Prostate gland (tissue), 2 donors: Measurements from ENCODE around the gene EXD2. TPM values are rescaled to one million over a fixed set of nuclear protein-coding genes. Genes with fewer than 3 reads are reported as not detected.
"Not testable (repeated sequence)": the region's sequence is repeated elsewhere in the genome, so short reads cannot be mapped to it uniquely, and the experiment has no call there.

Experiments
- DNase-seq: peaks from one replicate; pipeline ENCODE4 v3.0.0-alpha.2; 2019; ENCODE audit warnings: low spot score
- H3K27ac ChIP-seq, 2 donors: fragments of 200-600 bp; sonication (generic); 2 replicates each; pipeline ENCODE4 v1.5.1; 2017 to 2019
- H3K27me3 ChIP-seq: fragments of 200-600 bp; sonication (generic); replicated peaks from 2 replicates; pipeline ENCODE4 v1.5.1; 2019; ENCODE audit not compliant: insufficient read depth
- H3K36me3 ChIP-seq, 2 donors: fragments of 200-600 bp; sonication (generic); 1 replicate in 1 of 2; 2 replicates in 1 of 2; pipeline versions ENCODE4 v1.5.1 to v1.8.1; 2017 to 2019
- H3K4me1 ChIP-seq: fragments of 200-600 bp; sonication (generic); replicated peaks from 2 replicates; pipeline ENCODE4 v1.5.1; 2019
- H3K4me3 ChIP-seq, 2 donors: fragments of 200-600 bp; sonication (generic); 2 replicates each; pipeline ENCODE4 v1.5.1; 2017 to 2019
- H3K9me3 ChIP-seq: fragments of 200-600 bp; sonication (generic); 2 replicates; pipeline ENCODE4 v1.5.1; 2017
- POLR2A ChIP-seq: fragments of 450-650 bp; IDR thresholded peaks from one replicate; pipeline ENCODE4 v1.6.1; 2016; ENCODE audit warnings: antibody characterized with exemption, mild to moderate bottlenecking
- POLR2AphosphoS5 ChIP-seq: sonication (generic); formaldehyde crosslinking; IDR thresholded peaks from one replicate; pipeline ENCODE4 v1.6.1; 2017; ENCODE audit warnings: antibody characterized with exemption
- WGBS: methylation state at CpG from one replicate; pipeline ENCODE4 v1.1.5; 2018; 5-methylcytosine and 5-hydroxymethylcytosine counted together
- intact Hi-C: fragments of 100-400 bp; cut with DNase I; formaldehyde crosslinking; loops from one replicate; pipeline ENCODE4 v1.14.2; 2022
- total RNA-seq, 2 donors: library from RNA; depleted of rRNA; stranded (reverse); fragments of >200 nt; gene quantifications; one replicate each; pipeline ENCODE4 v1.1.0, GENCODE V29; 2016
- TF ChIP-seq, protein P1 (sequence below), 4 experiments: fragments of 200-600 bp in 2 of 4; fragments of 450-650 bp in 2 of 4; sonication (generic) in 2 of 4; IDR thresholded peaks; 1 replicate in 3 of 4; 2 replicates in 1 of 4; pipeline ENCODE4 v1.5.1; 2016 to 2019; ENCODE audit warnings: antibody characterized with exemption in 4 of 4, mild to moderate bottlenecking in 2 of 4, moderate library complexity in 2 of 4

EXD2 gene
- total RNA-seq, 2 donors from 2014 or later, result 22.7 to 25.3 TPM

DNA sequence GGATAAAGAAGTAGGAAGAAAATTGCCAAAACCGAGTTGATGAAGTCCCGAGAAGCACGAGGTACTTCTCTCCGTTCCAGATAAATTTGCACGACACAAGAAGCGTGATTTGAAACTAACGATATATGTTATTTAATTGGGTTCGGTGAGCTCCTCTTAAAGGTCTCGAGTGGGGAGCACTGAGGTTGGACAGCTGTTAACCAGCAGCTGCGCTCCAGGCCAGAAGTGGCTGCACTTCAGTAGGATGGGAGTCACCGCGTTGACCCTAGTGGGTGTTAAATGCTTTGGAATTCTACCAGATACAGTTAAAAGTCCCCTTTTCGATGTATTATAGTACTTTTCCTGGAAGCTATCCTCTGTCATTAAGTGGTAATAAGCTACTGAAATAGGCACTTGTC is 37.4 kb upstream of the EXD2 start:
- intact Hi-C loops, result no loop called here
- Histone ChIP-seq H3K27me3 (no peaks in the 10 kb centered on the region), H3K36me3 (no peaks in the 10 kb centered on the region), H3K4me1 (peaks cover 7% of the 10 kb centered on the region), H3K27ac (peak overlapping the region; percentile 96 to 97), H3K9me3 (no peaks in the 10 kb centered on the region), H3K4me3 (peak overlapping the region; percentile 89 to 90)
- 4% methylated on average over 13 of the region's 13 CpGs for WGBS
- DNase-seq, result peak; percentile 17
- no peak for TF ChIP-seq POLR2AphosphoS5
- TF ChIP-seq POLR2A, result no peak
- TF ChIP-seq, protein P1, sequence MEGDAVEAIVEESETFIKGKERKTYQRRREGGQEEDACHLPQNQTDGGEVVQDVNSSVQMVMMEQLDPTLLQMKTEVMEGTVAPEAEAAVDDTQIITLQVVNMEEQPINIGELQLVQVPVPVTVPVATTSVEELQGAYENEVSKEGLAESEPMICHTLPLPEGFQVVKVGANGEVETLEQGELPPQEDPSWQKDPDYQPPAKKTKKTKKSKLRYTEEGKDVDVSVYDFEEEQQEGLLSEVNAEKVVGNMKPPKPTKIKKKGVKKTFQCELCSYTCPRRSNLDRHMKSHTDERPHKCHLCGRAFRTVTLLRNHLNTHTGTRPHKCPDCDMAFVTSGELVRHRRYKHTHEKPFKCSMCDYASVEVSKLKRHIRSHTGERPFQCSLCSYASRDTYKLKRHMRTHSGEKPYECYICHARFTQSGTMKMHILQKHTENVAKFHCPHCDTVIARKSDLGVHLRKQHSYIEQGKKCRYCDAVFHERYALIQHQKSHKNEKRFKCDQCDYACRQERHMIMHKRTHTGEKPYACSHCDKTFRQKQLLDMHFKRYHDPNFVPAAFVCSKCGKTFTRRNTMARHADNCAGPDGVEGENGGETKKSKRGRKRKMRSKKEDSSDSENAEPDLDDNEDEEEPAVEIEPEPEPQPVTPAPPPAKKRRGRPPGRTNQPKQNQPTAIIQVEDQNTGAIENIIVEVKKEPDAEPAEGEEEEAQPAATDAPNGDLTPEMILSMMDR (IDR thresholded peaks at IDR 0.05), result no peak

DNA sequence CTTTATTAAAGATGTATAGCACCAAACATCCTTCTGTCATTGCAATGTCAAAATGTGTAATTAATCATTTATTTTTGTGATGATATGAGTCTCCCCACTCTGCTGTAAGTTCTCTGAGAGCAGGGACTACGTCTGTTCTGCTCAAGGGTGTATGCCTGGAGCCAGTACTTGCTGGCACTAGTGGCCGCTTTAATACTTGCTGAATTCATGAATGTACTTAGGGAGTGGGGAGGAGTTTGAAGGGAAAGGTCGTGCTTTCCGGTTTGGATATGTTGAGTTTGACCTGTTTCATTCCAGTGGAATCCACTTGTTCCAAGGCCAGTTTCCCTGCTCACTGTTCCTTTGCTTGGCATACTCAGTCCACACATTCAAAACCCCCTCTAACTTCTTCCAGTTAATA is 36.5 kb upstream of the EXD2 start:
- no peak overlapping the region for H3K4me3 ChIP-seq
- no peaks in the 10 kb centered on the region for H3K27me3 ChIP-seq
- peaks cover 7% of the 10 kb centered on the region for H3K4me1 ChIP-seq
- no peaks in the 10 kb centered on the region for H3K36me3 ChIP-seq
- H3K9me3 ChIP-seq, result no peaks in the 10 kb centered on the region
- DNase-seq, result no peak
- no peak overlapping the region for H3K27ac ChIP-seq
- intact Hi-C loops, result no loop called here
- 57% methylated on average over 4 of the region's 4 CpGs for WGBS
- TF ChIP-seq POLR2A (no peak), POLR2AphosphoS5 (no peak)
- TF ChIP-seq, protein P1 (IDR thresholded peaks at IDR 0.05), result no peak

DNA sequence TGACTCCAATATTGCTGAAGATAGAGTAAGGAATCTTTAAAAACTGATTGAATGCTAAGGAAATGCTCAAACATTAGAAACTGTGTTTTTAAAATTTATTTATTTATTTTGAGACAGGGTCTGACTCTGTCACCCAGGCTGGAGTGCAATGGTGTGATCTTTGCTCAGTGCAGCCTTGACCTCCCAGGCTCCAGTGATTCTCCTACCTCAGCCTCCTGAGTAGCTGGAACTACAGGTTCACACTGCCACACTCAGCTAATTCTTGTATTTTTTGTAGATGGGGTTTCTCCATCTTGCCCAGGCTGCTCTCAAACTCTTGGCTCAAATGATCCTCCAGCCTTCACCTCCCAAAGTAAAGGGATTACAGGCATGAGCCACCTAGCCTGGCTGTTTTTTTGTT is 35.1 kb upstream of the EXD2 start:
- Histone ChIP-seq H3K4me3 (no peak overlapping the region), H3K36me3 (no peaks in the 10 kb centered on the region), H3K9me3 (no peaks in the 10 kb centered on the region), H3K4me1 (no peaks in the 10 kb centered on the region), H3K27ac (no peak overlapping the region), H3K27me3 (no peaks in the 10 kb centered on the region)
- DNase-seq, result no peak
- TF ChIP-seq POLR2A, result no peak
- TF ChIP-seq, protein P1 (IDR thresholded peaks at IDR 0.05), result no peak
- TF ChIP-seq POLR2AphosphoS5, result no peak
- intact Hi-C loops, result no loop called here

DNA sequence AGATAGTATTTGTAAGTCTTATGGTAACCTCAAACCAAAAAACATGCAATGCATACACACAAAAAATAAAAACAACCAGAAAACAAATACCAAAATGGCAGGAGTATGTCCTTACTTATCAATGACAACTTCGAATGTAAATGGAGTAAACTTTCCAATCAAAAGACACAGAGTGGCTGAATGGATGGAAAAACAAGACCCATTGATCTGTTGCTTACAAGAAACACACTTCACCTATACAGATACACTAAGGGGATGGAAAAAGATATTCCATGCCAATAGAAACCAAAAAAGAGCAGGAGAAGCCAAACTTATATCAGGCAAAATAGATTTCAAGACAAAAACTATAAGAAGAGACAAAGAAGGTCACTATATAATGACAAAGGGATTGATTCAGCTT is 29.7 kb upstream of the EXD2 start:
- intact Hi-C loops, result no loop called here
- 89% methylated on average over 1 of the region's 1 CpG for WGBS
- no peak for DNase-seq

DNA sequence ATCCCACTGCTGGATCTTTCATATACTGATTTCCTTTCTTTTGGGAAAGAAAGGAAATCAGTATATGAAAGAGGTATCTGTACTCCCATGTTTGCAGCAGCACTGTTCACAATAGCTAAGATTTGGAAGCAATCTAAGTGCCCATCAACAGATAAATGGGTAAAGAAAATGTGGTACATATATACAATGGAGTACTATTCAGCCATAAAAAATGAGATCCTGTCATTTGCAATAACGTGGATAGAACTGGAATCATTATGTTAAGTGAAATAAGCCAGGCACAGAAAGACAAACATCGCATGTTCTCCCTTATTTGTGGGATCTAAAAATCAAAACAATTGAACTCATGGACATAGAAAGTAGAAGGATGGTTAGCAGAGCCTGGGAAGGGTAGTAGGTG is 25.5 kb upstream of the EXD2 start:
- H3K27me3 ChIP-seq, intact Hi-C loops, H3K27ac ChIP-seq, H3K4me1 ChIP-seq, H3K9me3 ChIP-seq, DNase-seq, H3K4me3 ChIP-seq, H3K36me3 ChIP-seq: not testable (repeated sequence)
- 85% methylated on average over 2 of the region's 2 CpGs for WGBS

More for the DNA sequence above, 29.7 kb upstream of the EXD2 start:
- Histone ChIP-seq H3K27ac (no peak overlapping the region), H3K36me3 (no peaks in the 10 kb centered on the region), H3K4me3 (no peak overlapping the region), H3K4me1 (no peaks in the 10 kb centered on the region), H3K9me3 (no peaks in the 10 kb centered on the region), H3K27me3 (no peaks in the 10 kb centered on the region)
- TF ChIP-seq POLR2AphosphoS5 (no peak), POLR2A (no peak)
- TF ChIP-seq, protein P1 (IDR thresholded peaks at IDR 0.05), result no peak
